SK-N-SH (cell line): ENCODE measurements around the gene CD24. TPM values are rescaled to one million over a fixed set of nuclear protein-coding genes. Genes with fewer than 3 reads are reported as not detected.

ENCODE experiments used
- CTCF ChIA-PET: fragments of 300-600, 350-600 bp; formaldehyde crosslinking; extraction: SDS; loops from one replicate; lab custom pipeline; 2021; lab: Yijun Ruan, JAX
- POLR2A ChIA-PET: fragments of 350-600 bp; sonication (Branson Sonifier 250); formaldehyde crosslinking; extraction: SDS; loops from one replicate; lab custom pipeline; 2020; ENCODE audit warnings: antibody characterized with exemption, inconsistent platforms; lab: Yijun Ruan, JAX
- DNase-seq: peaks from one replicate; pipeline ENCODE4 v3.0.0; 2012
- H2AFZ ChIP-seq: fragments of 200-600 bp; sonication (generic); 2 replicates; pipeline ENCODE4 v1.8.1; 2016; ENCODE audit warnings: antibody characterized with exemption, mild to moderate bottlenecking, low read depth
- H3F3A ChIP-seq: fragments of 200-600 bp; sonication (generic); replicated peaks from 2 replicates; pipeline ENCODE3; 2016; ENCODE audit warnings: antibody characterized with exemption, mild to moderate bottlenecking; ENCODE audit not compliant: insufficient read depth
- H3K27ac ChIP-seq, 2 experiments: fragments of 200-500 bp in 1 of 2; fragments of 200-600 bp in 1 of 2; sonication (Bioruptor generic) in 1 of 2; sonication (generic), shearing (Covaris generic) in 1 of 2; 2 replicates each; pipeline versions ENCODE4 v1.5.1 to v1.6.1; 2014 to 2016; ENCODE audit warnings: low read depth in 2 of 2, inconsistent platforms in 1 of 2, low read length in 1 of 2, mild to moderate bottlenecking in 1 of 2, mixed read lengths in 1 of 2
- H3K27me3 ChIP-seq: fragments of 200-600 bp; sonication (generic), shearing (Covaris generic); 2 replicates; pipeline ENCODE4 v1.6.1; 2016; ENCODE audit warnings: mixed run types; ENCODE audit not compliant: insufficient read depth
- H3K36me3 ChIP-seq, 2 experiments: fragments of 200-500 bp in 1 of 2; fragments of 200-600 bp in 1 of 2; sonication (Bioruptor generic) in 1 of 2; sonication (generic) in 1 of 2; replicated peaks in 1 of 2; 2 replicates each; pipeline versions ENCODE3 to v1.5.1; 2014 to 2016; ENCODE audit warnings: low read length in 1 of 2, mild to moderate bottlenecking in 1 of 2; ENCODE audit not compliant: insufficient read depth in 2 of 2, control insufficient read depth in 1 of 2
- H3K4me1 ChIP-seq, 2 experiments: fragments of 200-500 bp in 1 of 2; fragments of 200-600 bp in 1 of 2; sonication (Bioruptor generic) in 1 of 2; sonication (generic), shearing (Covaris generic) in 1 of 2; 2 replicates each; pipeline versions ENCODE4 v1.5.1 to v1.6.1; 2014 to 2016; ENCODE audit warnings: low read depth in 1 of 2, low read length in 1 of 2, mixed run types in 1 of 2; ENCODE audit not compliant: insufficient read depth in 2 of 2, control insufficient read depth in 1 of 2
- H3K4me2 ChIP-seq: fragments of 200-600 bp; sonication (generic), shearing (Covaris generic); 2 replicates; pipeline ENCODE4 v1.6.1; 2017; ENCODE audit warnings: mixed run types
- H3K4me3 ChIP-seq, 2 experiments: fragments of 200-500 bp in 1 of 2; fragments of 200-600 bp in 1 of 2; sonication (Bioruptor generic) in 1 of 2; sonication (generic), shearing (Covaris generic) in 1 of 2; 2 replicates each; pipeline versions ENCODE4 v1.5.1 to v1.8.1; 2014 to 2016; ENCODE audit warnings: low read depth in 2 of 2, inconsistent platforms in 1 of 2, low read length in 1 of 2, mild to moderate bottlenecking in 1 of 2, mixed read lengths in 1 of 2, moderate library complexity in 1 of 2
- H3K79me2 ChIP-seq: fragments of 200-600 bp; sonication (generic); 2 replicates; pipeline ENCODE4 v1.8.1; 2017; ENCODE audit warnings: mild to moderate bottlenecking; ENCODE audit not compliant: insufficient read depth
- H3K9ac ChIP-seq: fragments of 200-600 bp; sonication (generic); 2 replicates; pipeline ENCODE4 v1.6.1; 2017; ENCODE audit warnings: mixed run types
- H3K9me2 ChIP-seq: fragments of 200-600 bp; sonication (generic); 2 replicates; pipeline ENCODE4 v1.6.1; 2017; ENCODE audit warnings: mixed run types
- H3K9me3 ChIP-seq: fragments of 200-600 bp; sonication (generic); 2 replicates; pipeline ENCODE4 v1.6.1; 2017; ENCODE audit warnings: mixed run types, mild to moderate bottlenecking, moderate library complexity
- H4K20me1 ChIP-seq: fragments of 200-600 bp; sonication (generic); 2 replicates; pipeline ENCODE4 v1.6.1; 2017; ENCODE audit warnings: mild to moderate bottlenecking, mixed run types; ENCODE audit not compliant: insufficient read depth
- ELF1 ChIP-seq: IDR thresholded peaks from 2 replicates; pipeline ENCODE4 v1.4.0; 2012
- EP300 ChIP-seq, 2 experiments: IDR thresholded peaks; 2 replicates each; pipeline versions ENCODE4 v1.4.0 to v1.6.1; 2012; ENCODE audit warnings: borderline replicate concordance in 1 of 2, low read depth in 1 of 2, low read length in 1 of 2
- FOSL2 ChIP-seq: IDR thresholded peaks from 2 replicates; pipeline ENCODE4 v1.4.0; 2012; ENCODE audit warnings: low read depth, mild to moderate bottlenecking, moderate library complexity, borderline replicate concordance
- JUND ChIP-seq: IDR thresholded peaks from 2 replicates; pipeline ENCODE4 v1.4.0; 2012
- MEF2A ChIP-seq: IDR thresholded peaks from 2 replicates; pipeline ENCODE4 v1.4.0; 2012; ENCODE audit warnings: low read depth, borderline replicate concordance
- MXI1 ChIP-seq: IDR thresholded peaks from 2 replicates; pipeline ENCODE4 v1.6.1; 2012; ENCODE audit warnings: mild to moderate bottlenecking, low read depth, low read length, improper control_type of control experiment
- NFIC ChIP-seq: IDR thresholded peaks from 2 replicates; pipeline ENCODE4 v1.4.0; 2012; ENCODE audit warnings: borderline replicate concordance
- POLR2AphosphoS5 ChIP-seq: IDR thresholded peaks from 2 replicates; pipeline ENCODE4 v1.6.1; 2012; ENCODE audit warnings: low read depth, low read length
- RAD21 ChIP-seq: IDR thresholded peaks from 2 replicates; pipeline ENCODE4 v1.6.1; 2012; ENCODE audit warnings: mild to moderate bottlenecking, low read length
- RCOR1 ChIP-seq: fragments of 150-350 bp; IDR thresholded peaks from 2 replicates; pipeline ENCODE4 v1.6.1; 2017; ENCODE audit warnings: antibody characterized with exemption, low read length
- RFX5 ChIP-seq: IDR thresholded peaks from 2 replicates; pipeline ENCODE4 v1.6.1; 2012; ENCODE audit warnings: mild to moderate bottlenecking, improper control_type of control experiment, low read length
- RXRA ChIP-seq: IDR thresholded peaks from 2 replicates; pipeline ENCODE4 v1.4.0; 2012; ENCODE audit warnings: low read depth, mild to moderate bottlenecking, borderline replicate concordance
- SIN3A ChIP-seq: IDR thresholded peaks from 2 replicates; pipeline ENCODE4 v1.6.1; 2012; ENCODE audit warnings: low read depth, mild to moderate bottlenecking, low read length, moderate library complexity, borderline replicate concordance
- SMC3 ChIP-seq: IDR thresholded peaks from 2 replicates; pipeline ENCODE4 v1.6.1; 2012; ENCODE audit warnings: low read depth, low read length, improper control_type of control experiment
- TAF1 ChIP-seq: IDR thresholded peaks from 2 replicates; pipeline ENCODE4 v1.6.1; 2012; ENCODE audit warnings: low read depth, mild to moderate bottlenecking, low read length, moderate library complexity, borderline replicate concordance
- TCF12 ChIP-seq: IDR thresholded peaks from 2 replicates; pipeline ENCODE4 v1.4.0; 2012
- TEAD4 ChIP-seq: IDR thresholded peaks from 2 replicates; pipeline ENCODE4 v1.4.0; 2012; ENCODE audit warnings: mild to moderate bottlenecking, borderline replicate concordance; ENCODE audit not compliant: insufficient read depth
- YY1 ChIP-seq: IDR thresholded peaks from 2 replicates; pipeline ENCODE4 v1.4.0; 2012; ENCODE audit warnings: low read depth, mild to moderate bottlenecking
- ZBTB33 ChIP-seq: IDR thresholded peaks from 2 replicates; pipeline ENCODE4 v1.4.0; 2012; ENCODE audit warnings: low read depth, borderline replicate concordance
- WGBS: methylation state at CpG from one replicate; pipeline ENCODE4 v1.1.6; 2017; ENCODE audit warnings: low lambda C conversion rate; 5-methylcytosine and 5-hydroxymethylcytosine counted together
- polyA plus RNA-seq, 3 experiments: library from polyadenylated mRNA; depleted of rRNA; stranded (reverse); fragments of >200 nt; gene quantifications; 2 replicates each; pipeline ENCODE4 v1.2.3, GENCODE V29; 2012
- TF ChIP-seq, protein P1 (sequence below): IDR thresholded peaks from 2 replicates; pipeline ENCODE4 v1.4.0; 2012; ENCODE audit warnings: low read depth
- TF ChIP-seq, protein P2 (sequence below): IDR thresholded peaks from 2 replicates; pipeline ENCODE4 v1.4.0; 2012; ENCODE audit warnings: low read depth, borderline replicate concordance
- TF ChIP-seq, protein P3 (sequence below): fragments of 150-350 bp; IDR thresholded peaks from 2 replicates; pipeline ENCODE4 v1.6.1; 2016; ENCODE audit warnings: mild to moderate bottlenecking, low read depth, low read length

The CD24 gene
- polyA plus RNA-seq, 1 of the 3 experiments (the other 2 are of a cell fraction), result 1.9 TPM

DNA sequence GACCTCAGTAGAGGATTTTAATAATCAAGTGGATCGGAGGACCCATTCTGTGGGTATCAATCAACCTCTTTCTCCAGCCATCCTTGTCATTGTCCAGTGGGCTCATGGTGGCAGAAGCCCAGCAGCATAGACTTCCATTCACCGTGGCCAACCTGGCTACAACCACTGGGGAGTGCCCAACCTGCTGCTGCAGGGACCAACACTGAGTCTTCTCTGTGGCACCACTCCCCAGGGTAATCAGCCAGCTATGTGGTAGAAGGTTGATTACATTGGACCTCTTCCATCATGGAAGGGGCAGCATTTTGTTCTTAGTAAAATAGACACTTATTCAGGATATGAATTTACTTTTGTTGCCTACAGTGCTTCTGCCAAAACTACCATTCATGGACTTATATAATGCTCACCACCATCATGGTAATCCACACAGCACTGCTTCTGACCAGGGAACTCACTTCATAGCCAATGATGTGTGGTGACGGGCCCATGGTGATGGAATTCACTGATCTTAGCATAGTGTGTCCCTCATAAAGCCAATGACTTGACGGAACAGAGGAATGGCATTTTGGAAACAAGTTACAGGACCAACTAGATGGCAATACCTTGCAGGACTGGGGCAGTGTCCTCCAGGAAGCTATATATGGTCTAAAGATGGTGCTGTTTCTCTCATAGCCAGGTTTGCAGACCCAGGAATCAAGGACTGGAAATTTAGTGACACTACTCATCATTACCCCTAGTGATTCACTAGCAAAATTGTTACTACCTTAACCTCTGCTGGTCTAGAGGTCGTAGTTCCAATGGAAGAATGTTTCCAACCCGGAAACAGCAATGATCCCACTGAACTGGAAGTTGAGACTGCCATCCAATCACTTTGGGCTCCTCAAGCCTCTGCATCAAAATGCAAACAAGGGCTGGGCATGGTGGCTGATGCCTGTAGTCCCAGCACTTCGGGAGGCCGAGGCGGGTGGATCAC lies 7.6 kb downstream of the CD24 start:
- Histone ChIP-seq H3F3A (no peaks in the 10 kb centered on the region), H3K9ac (no peak overlapping the region), H3K9me2 (no peaks in the 10 kb centered on the region), H3K36me3 (peaks cover 0 to 3% of the 10 kb centered on the region in 2 experiments), H3K27me3 (no peaks in the 10 kb centered on the region; the same call in 1 of the 2 replicates), H3K79me2 (no peaks in the 10 kb centered on the region), H3K4me3 (no peak overlapping the region), H3K4me1 (no peaks in the 10 kb centered on the region; a peak in 1 of 4 replicates), H2AFZ (no peak overlapping the region), H3K9me3 (no peaks in the 10 kb centered on the region), H4K20me1 (no peaks in the 10 kb centered on the region), H3K27ac (no peak overlapping the region), H3K4me2 (no peak overlapping the region)
- WGBS, result 51% methylated on average over 9 of the region's 9 CpGs
- TF ChIP-seq, protein P1, sequence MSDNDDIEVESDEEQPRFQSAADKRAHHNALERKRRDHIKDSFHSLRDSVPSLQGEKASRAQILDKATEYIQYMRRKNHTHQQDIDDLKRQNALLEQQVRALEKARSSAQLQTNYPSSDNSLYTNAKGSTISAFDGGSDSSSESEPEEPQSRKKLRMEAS, result no peak
- TF ChIP-seq TEAD4 (no peak), MEF2A (no peak), TAF1 (no peak), NFIC (no peak), RXRA (no peak), YY1 (no peak), TCF12 (no peak), FOSL2 (no peak), SIN3A (no peak), EP300 (IDR thresholded peaks at IDR 0.05; ENCODE audit: borderline replicate concordance in 1 of 2, low read depth in 1 of 2, low read length in 1 of 2) (no peak), ELF1 (no peak), RFX5 (no peak), RCOR1 (no peak), MXI1 (no peak)
- TF ChIP-seq, protein P2, sequence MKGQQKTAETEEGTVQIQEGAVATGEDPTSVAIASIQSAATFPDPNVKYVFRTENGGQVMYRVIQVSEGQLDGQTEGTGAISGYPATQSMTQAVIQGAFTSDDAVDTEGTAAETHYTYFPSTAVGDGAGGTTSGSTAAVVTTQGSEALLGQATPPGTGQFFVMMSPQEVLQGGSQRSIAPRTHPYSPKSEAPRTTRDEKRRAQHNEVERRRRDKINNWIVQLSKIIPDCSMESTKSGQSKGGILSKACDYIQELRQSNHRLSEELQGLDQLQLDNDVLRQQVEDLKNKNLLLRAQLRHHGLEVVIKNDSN, result no peak
- no peak for DNase-seq
- ChIA-PET CTCF (interaction anchor here (1.1 kb wide), 1 partner anchor 166 kb away, joined by 3 read pairs; no protein-coding TSS in a partner anchor), POLR2A (interaction anchor here (0.7 kb wide), 1 partner anchor 194 kb away, joined by 3 read pairs; no protein-coding TSS in a partner anchor)

DNA sequence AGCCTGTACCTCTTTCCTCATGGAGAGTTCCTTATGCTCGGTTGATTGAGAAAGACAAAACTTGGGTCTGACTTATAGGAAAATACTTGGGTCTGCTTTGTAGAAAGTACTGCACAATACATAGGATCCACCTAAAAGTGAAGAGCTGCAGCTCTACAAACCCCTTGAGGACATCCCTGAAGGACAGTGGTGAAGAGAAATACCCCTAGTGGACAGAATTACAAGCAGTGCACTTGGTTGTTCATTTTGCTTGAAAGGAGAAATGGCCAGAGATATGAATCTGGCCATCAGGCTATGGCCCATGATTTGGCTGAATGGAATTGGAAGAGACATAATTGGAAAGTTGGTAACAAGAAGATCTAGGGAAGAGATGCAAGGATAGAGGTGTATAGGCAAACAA lies 8.3 kb downstream of the CD24 start:
- Histone ChIP-seq H3K27ac (no peak overlapping the region), H3K4me2 (no peak overlapping the region), H3K4me1 (no peaks in the 10 kb centered on the region), H3K9me2 (no peaks in the 10 kb centered on the region), H3K36me3 (no peaks in the 10 kb centered on the region), H3K4me3 (no peak overlapping the region), H3K9me3 (no peaks in the 10 kb centered on the region), H2AFZ (no peak overlapping the region), H4K20me1 (no peaks in the 10 kb centered on the region), H3K79me2 (no peaks in the 10 kb centered on the region), H3F3A (no peaks in the 10 kb centered on the region), H3K27me3 (no peaks in the 10 kb centered on the region; the same call in 1 of the 2 replicates), H3K9ac (no peak overlapping the region)
- CTCF ChIA-PET, result interaction anchor here (1.1 kb wide), 1 partner anchor 166 kb away, joined by 3 read pairs; no protein-coding TSS in a partner anchor
- 45% methylated on average over 1 of the region's 1 CpG for WGBS
- POLR2A ChIA-PET, result no interaction called here
- DNase-seq, result no peak
- no peak for TF ChIP-seq RCOR1
- TF ChIP-seq POLR2AphosphoS5, result no peak
- no peak for TF ChIP-seq TEAD4
- TF ChIP-seq JUND, result no peak
- TF ChIP-seq ZBTB33, result no peak
- no peak for TF ChIP-seq SMC3
- TF ChIP-seq EP300 (IDR thresholded peaks at IDR 0.05; ENCODE audit: borderline replicate concordance in 1 of 2, low read depth in 1 of 2, low read length in 1 of 2), result no peak
- no peak for TF ChIP-seq TCF12
- TF ChIP-seq, protein P3, sequence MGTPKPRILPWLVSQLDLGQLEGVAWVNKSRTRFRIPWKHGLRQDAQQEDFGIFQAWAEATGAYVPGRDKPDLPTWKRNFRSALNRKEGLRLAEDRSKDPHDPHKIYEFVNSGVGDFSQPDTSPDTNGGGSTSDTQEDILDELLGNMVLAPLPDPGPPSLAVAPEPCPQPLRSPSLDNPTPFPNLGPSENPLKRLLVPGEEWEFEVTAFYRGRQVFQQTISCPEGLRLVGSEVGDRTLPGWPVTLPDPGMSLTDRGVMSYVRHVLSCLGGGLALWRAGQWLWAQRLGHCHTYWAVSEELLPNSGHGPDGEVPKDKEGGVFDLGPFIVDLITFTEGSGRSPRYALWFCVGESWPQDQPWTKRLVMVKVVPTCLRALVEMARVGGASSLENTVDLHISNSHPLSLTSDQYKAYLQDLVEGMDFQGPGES, result no peak
- TF ChIP-seq, protein P2, result no peak
- TF ChIP-seq RAD21, result no peak
